Liver (tissue), 9 donors: ENCODE results near the gene DNAH6. TPM values are rescaled to one million over a fixed set of nuclear protein-coding genes. Genes with fewer than 3 reads are reported as not detected.

Experiments used
- DNase-seq: peaks from one replicate; pipeline ENCODE4 v3.0.0-alpha.2; 2017; ENCODE audit warnings: low spot score
- H3K27ac ChIP-seq, 2 donors: one replicate each; pipeline ENCODE4 v1.7.0; 2013; ENCODE audit warnings: inconsistent platforms in 2 of 2, low read length in 2 of 2, control low read depth in 1 of 2, low read depth in 1 of 2, mild to moderate bottlenecking in 1 of 2
- H3K27me3 ChIP-seq, 4 donors: one replicate each; pipeline versions ENCODE4 v1.6.1 to v1.7.0; 2013; ENCODE audit warnings: low read length in 3 of 4, inconsistent platforms in 1 of 4, mild to moderate bottlenecking in 1 of 4, moderate library complexity in 1 of 4; ENCODE audit not compliant: control insufficient read depth in 4 of 4, insufficient read depth in 4 of 4
- H3K36me3 ChIP-seq, 4 donors: one replicate each; pipeline versions ENCODE4 v1.6.1 to v1.7.0; 2013; ENCODE audit warnings: low read length in 3 of 4, mild to moderate bottlenecking in 3 of 4, low read depth in 1 of 4, moderate library complexity in 1 of 4; ENCODE audit not compliant: control insufficient read depth in 4 of 4, insufficient read depth in 3 of 4
- H3K4me1 ChIP-seq, 4 donors: one replicate each; pipeline versions ENCODE4 v1.6.1 to v1.7.0; 2013; ENCODE audit warnings: low read length in 3 of 4, mild to moderate bottlenecking in 3 of 4, moderate library complexity in 1 of 4; ENCODE audit not compliant: control insufficient read depth in 4 of 4, insufficient read depth in 4 of 4
- H3K4me3 ChIP-seq, 3 donors: one replicate each; pipeline versions ENCODE4 v1.6.1 to v1.7.0; 2013; ENCODE audit warnings: low read length in 3 of 3, control low read depth in 1 of 3, low read depth in 1 of 3, mild to moderate bottlenecking in 1 of 3
- H3K9ac ChIP-seq, 2 donors: one replicate each; pipeline ENCODE4 v1.7.0; 2013; ENCODE audit warnings: low read length in 2 of 2, mild to moderate bottlenecking in 2 of 2, moderate library complexity in 2 of 2, control low read depth in 1 of 2, low read depth in 1 of 2
- H3K9me3 ChIP-seq, 4 donors: one replicate each; pipeline versions ENCODE4 v1.6.1 to v1.7.0; 2013; ENCODE audit warnings: low read length in 3 of 4; ENCODE audit not compliant: control insufficient read depth in 4 of 4
- ATF3 ChIP-seq: IDR thresholded peaks from 2 replicates; pipeline ENCODE4 v1.6.1; 2016; ENCODE audit warnings: antibody characterized with exemption
- CTCF ChIP-seq: fragments of 150-350 bp; IDR thresholded peaks from 2 replicates; pipeline ENCODE4 v1.5.1; 2017; ENCODE audit warnings: improper control_type of control experiment, low read depth, low read length; ENCODE audit not compliant: missing input control
- EGR1 ChIP-seq, 2 donors: IDR thresholded peaks; 2 replicates each; pipeline ENCODE4 v1.6.1; 2016 to 2018; ENCODE audit warnings: antibody characterized with exemption in 2 of 2, low read depth in 2 of 2
- FOXA1 ChIP-seq: IDR thresholded peaks from 2 replicates; pipeline ENCODE4 v1.6.1; 2016; ENCODE audit warnings: antibody characterized with exemption
- FOXA2 ChIP-seq: IDR thresholded peaks from 2 replicates; pipeline ENCODE4 v1.6.1; 2016; ENCODE audit warnings: antibody characterized with exemption
- GABPA ChIP-seq, 2 donors: IDR thresholded peaks in 1 of 2; conservative IDR thresholded peaks in 1 of 2; 2 replicates each; pipeline ENCODE4 v1.6.1; 2016; ENCODE audit warnings: antibody characterized with exemption in 2 of 2, mild to moderate bottlenecking in 1 of 2, moderate library complexity in 1 of 2
- HNF4A ChIP-seq, 2 donors: conservative IDR thresholded peaks; 2 replicates each; pipeline ENCODE4 v1.6.1; 2016; ENCODE audit warnings: antibody characterized with exemption in 2 of 2, mild to moderate bottlenecking in 2 of 2
- JUND ChIP-seq, 2 donors: IDR thresholded peaks; 2 replicates each; pipeline ENCODE4 v1.6.1; 2016; ENCODE audit warnings: antibody characterized with exemption in 2 of 2
- MAX ChIP-seq: IDR thresholded peaks from 2 replicates; pipeline ENCODE4 v1.6.1; 2016; ENCODE audit warnings: antibody characterized with exemption
- NR2F2 ChIP-seq: IDR thresholded peaks from 2 replicates; pipeline ENCODE4 v1.6.1; 2016; ENCODE audit warnings: antibody characterized with exemption
- RAD21 ChIP-seq, 2 donors: IDR thresholded peaks; 2 replicates each; pipeline ENCODE4 v1.6.1; 2016; ENCODE audit warnings: antibody characterized with exemption in 2 of 2, mild to moderate bottlenecking in 2 of 2
- REST ChIP-seq: IDR thresholded peaks from 2 replicates; pipeline ENCODE4 v1.6.1; 2016; ENCODE audit warnings: antibody characterized with exemption, mild to moderate bottlenecking
- RXRA ChIP-seq, 2 donors: IDR thresholded peaks; 2 replicates each; pipeline ENCODE4 v1.6.1; 2017 to 2018; ENCODE audit warnings: antibody characterized with exemption in 2 of 2, mild to moderate bottlenecking in 1 of 2
- SP1 ChIP-seq: IDR thresholded peaks from 2 replicates; pipeline ENCODE4 v1.6.1; 2018; ENCODE audit warnings: antibody characterized with exemption, mild to moderate bottlenecking
- TAF1 ChIP-seq: conservative IDR thresholded peaks from 2 replicates; pipeline ENCODE4 v1.6.1; 2016; ENCODE audit warnings: antibody characterized with exemption, mild to moderate bottlenecking
- YY1 ChIP-seq: IDR thresholded peaks from 2 replicates; pipeline ENCODE4 v1.6.1; 2016; ENCODE audit warnings: antibody characterized with exemption, mild to moderate bottlenecking
- ZBTB33 ChIP-seq: IDR thresholded peaks from 2 replicates; pipeline ENCODE4 v1.6.1; 2016; ENCODE audit warnings: antibody characterized with exemption
- whole genome bisulfite sequencing: extraction: QIAGEN DNeasy Blood & Tissue Kit; methylation state at CpG from one replicate; pipeline ENCODE4 v1.1.7; 2013; 5-methylcytosine and 5-hydroxymethylcytosine counted together
- polyA plus RNA-seq, 2 donors: library from polyadenylated mRNA; stranded (reverse) in 1 of 2; unstranded in 1 of 2; fragments of 200-250 nt in 1 of 2; fragments of >200 nt in 1 of 2; fragmentation: Nextera tagmentation in 1 of 2; extraction: Ambion mirVana in 1 of 2; gene quantifications; one replicate each; pipeline versions ENCODE4 v1.2.1 to v1.2.3, GENCODE V29; 2013 to 2015
- total RNA-seq, 2 donors: library from RNA; depleted of rRNA; stranded (reverse); fragments of >200 nt; gene quantifications; one replicate each; pipeline ENCODE4 v1.2.3, GENCODE V29; 2014
- donor health status: healthy.
- donor health status: healthy.
- donor health status: healthy.
- donor health status: healthy.
- donor health status: healthy.

The DNAH6 gene
- total and polyA plus RNA-seq, 4 donors = 0.32 to 1.6 (median 0.59) TPM

- no peak for TF ChIP-seq TAF1
These were observed 335.6 kb downstream of the DNAH6 start (continued) for GRCh38 chr2:84851876-84852275.

- H3K27me3 ChIP-seq = no peaks in the 10 kb centered on the region
- no peaks in the 10 kb centered on the region for H3K4me1 ChIP-seq
- no peaks in the 10 kb centered on the region for H3K36me3 ChIP-seq
- WGBS = 75% methylated on average over 4 of the region's 4 CpGs
- no peak for TF ChIP-seq NR2F2
- no peak for TF ChIP-seq GABPA (IDR thresholded peaks at IDR 0.05 in 1 of 2, conservative IDR thresholded peaks at IDR 0.05 in 1 of 2)
- no peak for TF ChIP-seq EGR1 (IDR thresholded peaks at IDR 0.05; ENCODE audit: low read depth in 2 of 2)
- no peak for TF ChIP-seq YY1
- TF ChIP-seq FOXA2 = no peak
- TF ChIP-seq MAX = no peak
- no peak for TF ChIP-seq RAD21 (IDR thresholded peaks at IDR 0.05)
- TF ChIP-seq REST = no peak
- TF ChIP-seq HNF4A (conservative IDR thresholded peaks at IDR 0.05) = no peak
- no peak for TF ChIP-seq RXRA (IDR thresholded peaks at IDR 0.05)
- no peak for TF ChIP-seq FOXA1
- no peak for TF ChIP-seq ZBTB33
- TF ChIP-seq TAF1 = no peak
- no peak for TF ChIP-seq ATF3
- TF ChIP-seq JUND (IDR thresholded peaks at IDR 0.05) = no peak
- TF ChIP-seq CTCF = no peak
- TF ChIP-seq SP1 = no peak
- no peak overlapping the region for H3K4me3 ChIP-seq
- H3K9me3 ChIP-seq = no peaks in the 10 kb centered on the region
- H3K9ac ChIP-seq = no peak overlapping the region
- no peak overlapping the region for H3K27ac ChIP-seq
- no peak for DNase-seq
These were observed 338.6 kb downstream of the DNAH6 start for GRCh38 chr2:84854850-84855249.
